ENCODE measurements around the gene VAV1.

GRCh38 chr19:6861683-6862286 lies 89.3 kb downstream of the VAV1 start:
- TF ChIP-seq POLR2AphosphoS5 (IDR thresholded peaks at IDR 0.05; ENCODE audit: low read depth) (no peak), CTCF (IDR thresholded peaks at IDR 0.05; ENCODE audit: insufficient read depth, low read length) (no peak), SPI1 (IDR thresholded peaks at IDR 0.05; ENCODE audit: borderline replicate concordance, low read depth) (no peak), GABPA (IDR thresholded peaks at IDR 0.05; ENCODE audit: low read depth) (no peak)

All from HL-60 (cell line).